GM19043 (cell line): Measurements from ENCODE around the gene GLRX3.
"Not testable (repeated sequence)": the region's sequence is repeated elsewhere in the genome, so short reads cannot be mapped to it uniquely, and the experiment has no call there.

Experiments
- ATAC-seq: cut with Tn5 transposase; IDR thresholded peaks from one replicate; pipeline ENCODE4 v1.9.1; 2021; ENCODE audit warnings: low read depth; ENCODE audit not compliant: unreplicated experiment

The GLRX3 gene

GRCh38 chr10:130136226-130137089, at the start of gene GLRX3:
Gene GLRX3 (plus strand): TSS chr10:130136391. CDS start chr10:130136421, 30 bp downstream.
- ATAC-seq: peak; percentile 76

- not testable (repeated sequence) for ATAC-seq
Measured at GRCh38 chr10:130090565-130090964, 45.6 kb upstream of the GLRX3 start.

GRCh38 chr10:130099344-130099743, 36.8 kb upstream of the GLRX3 start:
- no peak for ATAC-seq

- no peak for ATAC-seq
Measured at GRCh38 chr10:130105724-130106123, 30.5 kb upstream of the GLRX3 start.

GRCh38 chr10:130108146-130108545, 28.0 kb upstream of the GLRX3 start:
- ATAC-seq: not testable (repeated sequence)

- ATAC-seq: no peak
Measured at GRCh38 chr10:130108934-130109604, 27.1 kb upstream of the GLRX3 start.

GRCh38 chr10:130109796-130110245, 26.4 kb upstream of the GLRX3 start:
- no peak for ATAC-seq

GRCh38 chr10:130110246-130111112, 25.7 kb upstream of the GLRX3 start, which contains the start of gene C10orf143:
Gene C10orf143 (minus strand): TSS chr10:130110830. CDS start chr10:130110772, 58 bp downstream.
- peak; percentile 68 for ATAC-seq

GRCh38 chr10:130111113-130111851, 24.9 kb upstream of the GLRX3 start:
- ATAC-seq: peak; percentile 80

GRCh38 chr10:130111852-130112180, 24.4 kb upstream of the GLRX3 start:
- no peak for ATAC-seq

- no peak for ATAC-seq
Measured at GRCh38 chr10:130112821-130113220, 23.4 kb upstream of the GLRX3 start.

- not testable (repeated sequence) for ATAC-seq
Measured at GRCh38 chr10:130116942-130117341, 19.2 kb upstream of the GLRX3 start.

- ATAC-seq: not testable (repeated sequence)
Measured at GRCh38 chr10:130117535-130117934, 18.7 kb upstream of the GLRX3 start.

GRCh38 chr10:130121486-130122079, 14.6 kb upstream of the GLRX3 start:
- ATAC-seq: no peak

GRCh38 chr10:130127364-130128061, 8.7 kb upstream of the GLRX3 start:
- ATAC-seq: peak; percentile 99

- no peak for ATAC-seq
Measured at GRCh38 chr10:130128062-130128781, 8.0 kb upstream of the GLRX3 start.

GRCh38 chr10:130128922-130129321, 7.3 kb upstream of the GLRX3 start:
- ATAC-seq: no peak

- ATAC-seq: no peak
Measured at GRCh38 chr10:130135676-130136225, 440 bp upstream of the GLRX3 start.
